D721Med (cell line): ENCODE results near the gene LRCOL1.

Experiments used
- DNase-seq: peaks from one replicate; pipeline ENCODE4 v3.0.0; 2011; ENCODE audit warnings: low spot score; ENCODE audit not compliant: insufficient read length
- FAIRE-seq: peaks from 2 replicates; lab custom pipeline; 2011; peaks lifted over from hg19 to GRCh38; lab: Jason Lieb, UNC
- TF ChIP-seq, protein P1 (sequence below): IDR thresholded peaks from 2 replicates; pipeline ENCODE4 v1.5.1; 2012; ENCODE audit warnings: mild to moderate bottlenecking, control low read depth; ENCODE audit not compliant: insufficient read depth; ENCODE audit errors: missing control alignments

Gene LRCOL1

DNA sequence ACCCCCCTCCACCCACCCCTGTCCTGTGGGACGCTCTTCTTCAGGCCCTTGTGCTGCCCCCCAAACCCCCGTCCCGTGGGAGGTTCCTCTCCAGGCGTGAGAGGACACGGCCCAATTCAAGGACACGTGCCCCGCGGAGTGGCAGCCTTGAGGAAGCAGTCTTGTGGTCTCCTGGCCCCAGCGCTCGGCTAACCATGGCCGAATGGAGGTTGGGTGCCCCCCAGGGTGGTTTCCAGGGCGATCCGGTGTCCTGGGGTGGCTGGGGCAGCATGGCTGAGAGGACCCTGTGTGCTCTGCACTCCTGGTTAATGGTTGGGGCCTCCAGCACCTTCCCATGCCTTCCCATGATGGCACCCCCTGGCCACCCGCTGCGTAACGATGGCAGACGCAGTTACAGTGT, 53.6 kb downstream of the LRCOL1 start:
- FAIRE-seq (no peak), DNase-seq (no peak)
- TF ChIP-seq, protein P1, sequence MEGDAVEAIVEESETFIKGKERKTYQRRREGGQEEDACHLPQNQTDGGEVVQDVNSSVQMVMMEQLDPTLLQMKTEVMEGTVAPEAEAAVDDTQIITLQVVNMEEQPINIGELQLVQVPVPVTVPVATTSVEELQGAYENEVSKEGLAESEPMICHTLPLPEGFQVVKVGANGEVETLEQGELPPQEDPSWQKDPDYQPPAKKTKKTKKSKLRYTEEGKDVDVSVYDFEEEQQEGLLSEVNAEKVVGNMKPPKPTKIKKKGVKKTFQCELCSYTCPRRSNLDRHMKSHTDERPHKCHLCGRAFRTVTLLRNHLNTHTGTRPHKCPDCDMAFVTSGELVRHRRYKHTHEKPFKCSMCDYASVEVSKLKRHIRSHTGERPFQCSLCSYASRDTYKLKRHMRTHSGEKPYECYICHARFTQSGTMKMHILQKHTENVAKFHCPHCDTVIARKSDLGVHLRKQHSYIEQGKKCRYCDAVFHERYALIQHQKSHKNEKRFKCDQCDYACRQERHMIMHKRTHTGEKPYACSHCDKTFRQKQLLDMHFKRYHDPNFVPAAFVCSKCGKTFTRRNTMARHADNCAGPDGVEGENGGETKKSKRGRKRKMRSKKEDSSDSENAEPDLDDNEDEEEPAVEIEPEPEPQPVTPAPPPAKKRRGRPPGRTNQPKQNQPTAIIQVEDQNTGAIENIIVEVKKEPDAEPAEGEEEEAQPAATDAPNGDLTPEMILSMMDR: no peak

- FAIRE-seq (no peak), DNase-seq (no peak)
- TF ChIP-seq, protein P1: no peak
Measured at GRCh38 chr12:132556216-132556615, 54.2 kb downstream of the LRCOL1 start.

DNA sequence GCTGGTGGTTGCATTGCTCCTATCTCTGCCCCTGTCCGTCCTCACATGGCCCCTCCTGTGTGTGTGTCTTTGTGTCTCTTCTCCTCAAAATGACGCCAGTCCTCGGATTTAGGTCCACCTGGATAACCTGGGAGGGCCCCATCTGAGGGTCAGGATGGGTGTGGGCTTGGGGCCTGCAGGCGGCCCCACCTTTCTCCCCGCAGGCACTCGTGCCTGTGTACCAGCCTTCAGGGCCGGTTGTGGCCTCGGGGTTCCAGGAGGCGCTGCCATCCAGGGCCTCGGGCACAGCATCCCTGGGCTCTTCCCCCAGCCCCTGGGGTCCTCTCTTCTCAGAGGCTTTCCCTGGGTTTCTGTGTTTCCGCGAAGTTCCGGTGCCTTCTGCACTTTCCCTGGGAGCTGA, 54.7 kb downstream of the LRCOL1 start:
- TF ChIP-seq, protein P1: no peak
- DNase-seq (no peak), FAIRE-seq (no peak)

DNA sequence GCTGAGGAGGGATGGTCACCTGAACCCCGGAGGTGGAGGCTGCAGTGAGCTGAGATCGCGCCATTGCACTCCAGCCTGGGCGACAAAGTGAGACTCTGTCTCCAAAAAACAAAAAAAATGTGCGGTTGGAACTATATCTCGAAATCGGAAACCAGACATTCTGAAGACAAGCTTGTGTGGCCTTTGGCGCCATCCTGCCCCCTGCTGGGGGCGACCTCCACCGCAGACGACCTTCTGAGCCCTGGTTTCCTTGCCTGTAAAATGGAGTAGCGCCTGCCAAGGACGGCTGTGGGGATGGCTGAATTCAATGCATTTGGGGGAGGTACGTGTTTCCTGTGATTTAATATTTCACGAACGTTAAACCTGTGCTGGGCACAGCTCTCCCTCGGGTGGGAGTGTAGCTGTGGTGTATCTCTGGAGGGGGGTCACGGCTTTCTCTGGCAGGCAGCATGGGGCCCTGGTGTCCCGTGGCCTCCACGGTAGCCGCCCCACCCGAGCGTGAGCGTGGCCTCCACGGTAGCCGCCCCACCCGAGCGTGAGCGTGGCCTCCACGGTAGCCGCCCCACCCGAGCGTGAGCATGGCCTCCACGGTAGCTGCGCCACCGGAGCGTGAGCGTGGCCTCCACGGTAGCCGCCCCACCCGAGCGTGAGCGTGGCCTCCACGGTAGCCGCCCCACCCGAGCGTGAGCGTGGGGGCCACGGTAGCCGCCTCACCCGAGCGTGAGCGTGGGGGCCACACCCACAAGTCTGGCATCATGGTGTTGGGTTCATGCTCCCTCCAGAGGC, 55.3 kb downstream of the LRCOL1 start:
- FAIRE-seq (no peak), DNase-seq (no peak)
- TF ChIP-seq, protein P1: peak; percentile 60
